GM23338 (cell line): ENCODE measurements around the gene BRSK2.

ENCODE experiments used
- CREB1 ChIP-seq: fragments of 250-450 bp; sonication (Bioruptor Pico); IDR thresholded peaks from 2 replicates; pipeline ENCODE4 v1.5.0; 2020; ENCODE audit warnings: low read depth, mild to moderate bottlenecking, moderate library complexity
- ETS1 ChIP-seq: IDR thresholded peaks from 2 replicates; pipeline ENCODE4 v1.6.1; 2016; ENCODE audit warnings: antibody characterized with exemption
- EZH2 ChIP-seq: fragments of 200-600 bp; sonication (generic); IDR thresholded peaks from one replicate; pipeline ENCODE4 v1.8.0; 2017; ENCODE audit warnings: antibody characterized with exemption, mild to moderate bottlenecking, low read depth; ENCODE audit not compliant: unreplicated experiment
- EZH2phosphoT487 ChIP-seq: fragments of 200-600 bp; sonication (generic); IDR thresholded peaks from one replicate; pipeline ENCODE4 v1.8.1; 2018; ENCODE audit warnings: antibody characterized with exemption; ENCODE audit not compliant: unreplicated experiment
- JUNB ChIP-seq: IDR thresholded peaks from one replicate; pipeline ENCODE4 v1.6.1; 2016; ENCODE audit warnings: antibody characterized with exemption; ENCODE audit not compliant: unreplicated experiment
- NANOG ChIP-seq: IDR thresholded peaks from 2 replicates; pipeline ENCODE4 v1.6.1; 2016; ENCODE audit warnings: antibody characterized with exemption, borderline replicate concordance
- POLR2AphosphoS5 ChIP-seq: IDR thresholded peaks from 2 replicates; pipeline ENCODE4 v1.6.1; 2016; ENCODE audit warnings: antibody characterized with exemption, low read depth
- REST ChIP-seq: IDR thresholded peaks from one replicate; pipeline ENCODE4 v1.6.1; 2018; ENCODE audit warnings: antibody characterized with exemption; ENCODE audit not compliant: unreplicated experiment
- STAT1 ChIP-seq: IDR thresholded peaks from one replicate; pipeline ENCODE4 v1.6.1; 2016; ENCODE audit warnings: antibody characterized with exemption; ENCODE audit not compliant: unreplicated experiment
- ZNF462 ChIP-seq: fragments of 250-450 bp; sonication (Bioruptor Pico); IDR thresholded peaks from 2 replicates; pipeline ENCODE4 v1.5.0; 2020; ENCODE audit warnings: mild to moderate bottlenecking, moderate library complexity
- TF ChIP-seq, protein P1 (sequence below), 2 experiments: fragments of 200-600 bp in 1 of 2; sonication (generic) in 1 of 2; conservative IDR thresholded peaks; 2 replicates each; pipeline versions ENCODE4 v1.5.1 to v1.6.1; 2016 to 2017; ENCODE audit warnings: antibody characterized with exemption in 2 of 2, low read depth in 2 of 2, mild to moderate bottlenecking in 2 of 2, moderate library complexity in 1 of 2

- TF ChIP-seq, protein P1, sequence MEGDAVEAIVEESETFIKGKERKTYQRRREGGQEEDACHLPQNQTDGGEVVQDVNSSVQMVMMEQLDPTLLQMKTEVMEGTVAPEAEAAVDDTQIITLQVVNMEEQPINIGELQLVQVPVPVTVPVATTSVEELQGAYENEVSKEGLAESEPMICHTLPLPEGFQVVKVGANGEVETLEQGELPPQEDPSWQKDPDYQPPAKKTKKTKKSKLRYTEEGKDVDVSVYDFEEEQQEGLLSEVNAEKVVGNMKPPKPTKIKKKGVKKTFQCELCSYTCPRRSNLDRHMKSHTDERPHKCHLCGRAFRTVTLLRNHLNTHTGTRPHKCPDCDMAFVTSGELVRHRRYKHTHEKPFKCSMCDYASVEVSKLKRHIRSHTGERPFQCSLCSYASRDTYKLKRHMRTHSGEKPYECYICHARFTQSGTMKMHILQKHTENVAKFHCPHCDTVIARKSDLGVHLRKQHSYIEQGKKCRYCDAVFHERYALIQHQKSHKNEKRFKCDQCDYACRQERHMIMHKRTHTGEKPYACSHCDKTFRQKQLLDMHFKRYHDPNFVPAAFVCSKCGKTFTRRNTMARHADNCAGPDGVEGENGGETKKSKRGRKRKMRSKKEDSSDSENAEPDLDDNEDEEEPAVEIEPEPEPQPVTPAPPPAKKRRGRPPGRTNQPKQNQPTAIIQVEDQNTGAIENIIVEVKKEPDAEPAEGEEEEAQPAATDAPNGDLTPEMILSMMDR (conservative IDR thresholded peaks at IDR 0.05; ENCODE audit: low read depth in 2 of 2) = no peak
- TF ChIP-seq JUNB (no peak), POLR2AphosphoS5 (no peak), CREB1 (CRISPR knock-in tag) (no peak), NANOG (no peak), EZH2 (no peak), STAT1 (no peak), EZH2phosphoT487 (no peak), REST (no peak), ZNF462 (CRISPR knock-in tag) (no peak), ETS1 (no peak)
Observed at GRCh38 chr11:1397862-1398527, 8.3 kb downstream of the BRSK2 start.
